Islet of Langerhans (tissue), 1 donor: ENCODE data around the gene TAS2R4.
A peak's percentile ranks its signal among the peaks of the same experiment; 100 is the strongest.
"Not testable (repeated sequence)": the region's sequence is repeated elsewhere in the genome, so short reads cannot be mapped to it uniquely, and the experiment has no call there.

ENCODE experiments used
- FAIRE-seq: peaks from one replicate; lab custom pipeline; 2011; peaks lifted over from hg19 to GRCh38; lab: Jason Lieb, UNC

The TAS2R4 gene

GRCh38 chr7:141776374-141776773 is at the start of gene TAS2R4:
Gene TAS2R4, plus strand, starts transcription at chr7:141776674. Its CDS starts 1,815 bp downstream, at chr7:141778489.
- no peak for FAIRE-seq

GRCh38 chr7:141729020-141729419 is 47.5 kb upstream of the TAS2R4 start:
- no peak for FAIRE-seq

GRCh38 chr7:141731476-141732149 is 44.9 kb upstream of the TAS2R4 start:
- FAIRE-seq, result no peak

- no peak for FAIRE-seq
Measured at GRCh38 chr7:141737118-141737835, 39.2 kb upstream of the TAS2R4 start.

GRCh38 chr7:141737836-141738591 is 38.5 kb upstream of the TAS2R4 start, which contains the start of gene SSBP1:
Gene SSBP1, plus strand, starts transcription at chr7:141738358. Its CDS starts 809 bp downstream, at chr7:141739167.
- peak; percentile 80 for FAIRE-seq

GRCh38 chr7:141738592-141739013 is 37.9 kb upstream of the TAS2R4 start:
- FAIRE-seq, result no peak

- FAIRE-seq, result no peak
Measured at GRCh38 chr7:141739250-141739649, 37.2 kb upstream of the TAS2R4 start.

- no peak for FAIRE-seq
Measured at GRCh38 chr7:141742229-141742628, 34.2 kb upstream of the TAS2R4 start.

GRCh38 chr7:141744131-141744530 is 32.3 kb upstream of the TAS2R4 start:
- FAIRE-seq, result no peak

GRCh38 chr7:141748396-141748795 is 28.1 kb upstream of the TAS2R4 start:
- no peak for FAIRE-seq

GRCh38 chr7:141751904-141752303 is 24.6 kb upstream of the TAS2R4 start:
- FAIRE-seq, result not testable (repeated sequence)

GRCh38 chr7:141752634-141753033 is 23.8 kb upstream of the TAS2R4 start:
- no peak for FAIRE-seq

GRCh38 chr7:141754939-141755338 is 21.5 kb upstream of the TAS2R4 start:
- FAIRE-seq, result no peak

- no peak for FAIRE-seq
Measured at GRCh38 chr7:141763797-141764196, 12.7 kb upstream of the TAS2R4 start, which contains the start of gene TAS2R3. Gene TAS2R3, plus strand, starts transcription at chr7:141764097. Its CDS starts 62 bp downstream, at chr7:141764159.

- not testable (repeated sequence) for FAIRE-seq
Measured at GRCh38 chr7:141770083-141770583, 6.3 kb upstream of the TAS2R4 start.

GRCh38 chr7:141785706-141786552 is 9.5 kb downstream of the TAS2R4 start:
- peak; percentile 85 for FAIRE-seq

GRCh38 chr7:141788296-141788695 is 11.8 kb downstream of the TAS2R4 start:
- no peak for FAIRE-seq

- no peak for FAIRE-seq
Measured at GRCh38 chr7:141789917-141790316, 13.4 kb downstream of the TAS2R4 start, which contains the start of gene TAS2R5. Gene TAS2R5, plus strand, starts transcription at chr7:141790217. Its CDS starts 145 bp downstream, at chr7:141790362.

GRCh38 chr7:141792526-141792925 is 16.1 kb downstream of the TAS2R4 start:
- no peak for FAIRE-seq

- FAIRE-seq, result no peak
Measured at GRCh38 chr7:141820067-141820466, 43.6 kb downstream of the TAS2R4 start.

- FAIRE-seq, result not testable (repeated sequence)
Measured at GRCh38 chr7:141822432-141822831, 46.0 kb downstream of the TAS2R4 start.
